ENCODE measurements around the gene SUSD6. TPM values are rescaled to one million over a fixed set of nuclear protein-coding genes. Genes with fewer than 3 reads are reported as not detected.

Gene SUSD6
- total RNA-seq, 4 donors from 2014 or later, result 33.8 to 125 (median 113) TPM

GRCh38 chr14:69672356-69672755 lies 61.0 kb downstream of the SUSD6 start:
- Histone ChIP-seq H3K9me3 (no peaks in the 10 kb centered on the region), H3K4me3 (no peak overlapping the region), H3K27me3 (no peaks in the 10 kb centered on the region), H3K36me3 (no peaks in the 10 kb centered on the region), H3K27ac (peak overlapping the region; percentile 24 to 78 (median 66)), H3K4me1 (peaks cover 3 to 65% (median 36%) of the 10 kb centered on the region in 4 donors)
- no peak for TF ChIP-seq CTCF (IDR thresholded peaks at IDR 0.05)
- TF ChIP-seq POLR2A (IDR thresholded peaks at IDR 0.05), result no peak
- peak in 1 of 3 donors; percentile 42 for DNase-seq

GRCh38 chr14:69673104-69673503 lies 61.7 kb downstream of the SUSD6 start:
- Histone ChIP-seq H3K4me1 (peaks cover 3 to 64% (median 30%) of the 10 kb centered on the region in 4 donors), H3K27ac (peak overlapping the region; percentile 45 to 78 (median 66)), H3K36me3 (no peaks in the 10 kb centered on the region), H3K27me3 (no peaks in the 10 kb centered on the region), H3K9me3 (no peaks in the 10 kb centered on the region), H3K4me3 (no peak overlapping the region)
- TF ChIP-seq CTCF (IDR thresholded peaks at IDR 0.05) (no peak), POLR2A (IDR thresholded peaks at IDR 0.05) (no peak)
- DNase-seq, result peak in 1 of 3 donors; percentile 54

GRCh38 chr14:69673578-69674305 lies 62.3 kb downstream of the SUSD6 start:
- Histone ChIP-seq H3K9me3 (no peaks in the 10 kb centered on the region), H3K27me3 (no peaks in the 10 kb centered on the region), H3K27ac (peak overlapping the region; percentile 45 to 78 (median 66)), H3K4me1 (peaks cover 3 to 61% (median 29%) of the 10 kb centered on the region in 4 donors), H3K36me3 (no peaks in the 10 kb centered on the region), H3K4me3 (no peak overlapping the region)
- no peak for DNase-seq
- TF ChIP-seq CTCF (IDR thresholded peaks at IDR 0.05) (peak in 4 of 6 experiments; percentile 6 to 28 (median 16)), POLR2A (IDR thresholded peaks at IDR 0.05) (no peak)

GRCh38 chr14:69674546-69675244 lies 63.3 kb downstream of the SUSD6 start:
- Histone ChIP-seq H3K4me3 (no peak overlapping the region), H3K9me3 (no peaks in the 10 kb centered on the region), H3K27ac (peak overlapping the region; percentile 45 to 78 (median 66)), H3K27me3 (no peaks in the 10 kb centered on the region), H3K4me1 (peaks cover 0 to 56% (median 29%) of the 10 kb centered on the region in 4 donors), H3K36me3 (no peaks in the 10 kb centered on the region)
- no peak for DNase-seq
- TF ChIP-seq POLR2A (IDR thresholded peaks at IDR 0.05) (no peak), CTCF (IDR thresholded peaks at IDR 0.05) (no peak)

GRCh38 chr14:69675245-69675583 lies 63.8 kb downstream of the SUSD6 start:
- DNase-seq, result no peak
- Histone ChIP-seq H3K4me3 (no peak overlapping the region), H3K27ac (peak overlapping the region in 2 of 4 donors; percentile 17 to 75), H3K27me3 (no peaks in the 10 kb centered on the region), H3K36me3 (no peaks in the 10 kb centered on the region), H3K9me3 (no peaks in the 10 kb centered on the region), H3K4me1 (peaks cover 0 to 52% (median 29%) of the 10 kb centered on the region in 4 donors)
- TF ChIP-seq POLR2A (IDR thresholded peaks at IDR 0.05) (no peak), CTCF (IDR thresholded peaks at IDR 0.05) (no peak)
